SK-N-MC (cell line): Measurements from ENCODE around the gene RHPN2.

Experiments
- EZH2 ChIP-seq: fragments of 200-600 bp; sonication (generic); IDR thresholded peaks from one replicate; pipeline ENCODE4 v1.6.1; 2017; ENCODE audit warnings: antibody characterized with exemption
- FOXP2 ChIP-seq: optimal IDR thresholded peaks from 2 replicates; pipeline ENCODE3; 2011; ENCODE audit warnings: mild to moderate bottlenecking, moderate library complexity; ENCODE audit not compliant: insufficient read depth; ENCODE audit errors: extremely low read length, control extremely low read depth
- POLR2AphosphoS5 ChIP-seq: IDR thresholded peaks from 2 replicates; pipeline ENCODE4 v1.6.1; 2012; ENCODE audit warnings: mild to moderate bottlenecking, low read depth, low read length, borderline replicate concordance

GRCh38 chr19:33067121-33067520, 2.4 kb upstream of the RHPN2 start:
- TF ChIP-seq EZH2 (no peak), POLR2AphosphoS5 (no peak), FOXP2 (no peak)
